Fibroblast of the conjunctiva (primary cell): Measurements from ENCODE around the gene HCN4.
A peak's percentile ranks its signal among the peaks of the same experiment; 100 is the strongest.

ENCODE experiments used
- DNase-seq: peaks from one replicate; pipeline ENCODE4 v3.0.0-alpha.2; 2010; ENCODE audit warnings: low read depth

HCN4 gene

GRCh38 chr15:73296609-73297353, 72.0 kb downstream of the HCN4 start:
- DNase-seq, result no peak

- DNase-seq, result no peak
Measured at GRCh38 chr15:73295630-73296286, 73.0 kb downstream of the HCN4 start.

GRCh38 chr15:73293773-73294172, 75.0 kb downstream of the HCN4 start:
- DNase-seq, result no peak

GRCh38 chr15:73291441-73291840, 77.3 kb downstream of the HCN4 start:
- no peak for DNase-seq

GRCh38 chr15:73287019-73287418, 81.7 kb downstream of the HCN4 start:
- DNase-seq, result no peak

GRCh38 chr15:73286311-73286710, 82.4 kb downstream of the HCN4 start:
- no peak for DNase-seq

GRCh38 chr15:73284090-73284716, 84.6 kb downstream of the HCN4 start:
- peak; percentile 13 for DNase-seq

- DNase-seq, result no peak
Measured at GRCh38 chr15:73283366-73283962, 85.3 kb downstream of the HCN4 start.

GRCh38 chr15:73282567-73283365, 86.0 kb downstream of the HCN4 start:
- no peak for DNase-seq

- DNase-seq, result no peak
Measured at GRCh38 chr15:73275862-73276261, 92.9 kb downstream of the HCN4 start.

GRCh38 chr15:73273181-73274002, 95.4 kb downstream of the HCN4 start:
- peak; percentile 53 for DNase-seq

- DNase-seq, result no peak
Measured at GRCh38 chr15:73270366-73271097, 98.2 kb downstream of the HCN4 start.
